GM19324 (cell line): Measurements from ENCODE around the gene MYO9B.
A peak's percentile ranks its signal among the peaks of the same experiment; 100 is the strongest.

Source experiments
- ATAC-seq: cut with Tn5 transposase; IDR thresholded peaks from one replicate; pipeline ENCODE4 v1.9.1; 2021; ENCODE audit warnings: mild to moderate bottlenecking, moderate library complexity; ENCODE audit not compliant: unreplicated experiment, low FRiP score

MYO9B gene

DNA sequence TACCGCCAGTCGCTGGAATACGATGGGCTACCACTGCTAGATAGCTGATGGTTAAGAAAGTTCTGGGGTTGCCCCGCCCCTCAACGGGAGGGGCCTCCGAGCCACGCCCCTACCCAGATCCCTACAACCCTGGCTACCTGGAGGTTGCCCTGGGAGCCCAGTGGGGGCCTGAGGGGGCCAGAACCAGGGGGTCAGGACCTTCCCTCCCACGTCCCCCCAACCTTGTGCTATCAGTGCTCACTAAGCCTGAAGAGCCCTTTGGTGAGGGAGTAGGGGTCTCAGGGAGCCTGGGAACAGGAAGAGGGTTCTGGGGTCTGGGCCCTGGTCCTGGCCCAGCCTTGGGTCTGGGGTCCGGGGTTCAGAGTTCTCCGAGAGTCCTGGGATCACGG, 159.3 kb downstream of the MYO9B start:
- ATAC-seq, result peak; percentile 24

DNA sequence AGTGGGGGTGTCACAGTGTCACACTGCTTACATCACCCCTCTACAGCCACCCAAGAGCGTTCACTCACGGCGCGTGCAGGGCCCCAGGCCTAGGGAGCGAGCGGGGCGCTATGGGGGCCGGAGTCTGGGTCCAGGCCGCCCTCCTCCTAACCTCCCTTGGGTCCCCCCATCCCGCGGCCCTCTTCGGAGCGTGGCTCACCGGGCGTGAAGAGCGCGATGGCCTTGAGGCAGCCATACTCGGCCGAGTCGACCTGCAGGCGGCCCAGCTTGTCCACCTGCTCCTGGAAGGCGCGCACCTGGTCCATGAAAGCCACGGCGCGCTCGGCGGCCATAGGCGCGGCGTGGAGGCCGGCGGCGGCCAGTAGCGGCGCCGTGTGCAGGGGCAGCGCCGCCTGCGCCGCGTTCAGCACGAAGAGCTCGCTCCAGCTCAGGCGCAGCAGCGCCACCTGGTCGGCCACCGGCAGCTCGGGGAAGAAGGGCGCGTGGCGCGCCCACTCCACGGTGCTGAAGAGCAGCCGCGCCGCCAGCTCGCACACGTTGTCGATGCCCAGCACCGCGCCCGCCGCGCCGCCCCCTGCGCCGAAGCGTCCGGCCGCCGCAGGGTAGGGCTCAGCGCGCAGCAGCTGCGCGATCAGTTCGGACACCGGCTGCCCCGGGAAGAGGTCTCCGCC, 159.9 kb downstream of the MYO9B start:
- ATAC-seq, result peak; percentile 72

DNA sequence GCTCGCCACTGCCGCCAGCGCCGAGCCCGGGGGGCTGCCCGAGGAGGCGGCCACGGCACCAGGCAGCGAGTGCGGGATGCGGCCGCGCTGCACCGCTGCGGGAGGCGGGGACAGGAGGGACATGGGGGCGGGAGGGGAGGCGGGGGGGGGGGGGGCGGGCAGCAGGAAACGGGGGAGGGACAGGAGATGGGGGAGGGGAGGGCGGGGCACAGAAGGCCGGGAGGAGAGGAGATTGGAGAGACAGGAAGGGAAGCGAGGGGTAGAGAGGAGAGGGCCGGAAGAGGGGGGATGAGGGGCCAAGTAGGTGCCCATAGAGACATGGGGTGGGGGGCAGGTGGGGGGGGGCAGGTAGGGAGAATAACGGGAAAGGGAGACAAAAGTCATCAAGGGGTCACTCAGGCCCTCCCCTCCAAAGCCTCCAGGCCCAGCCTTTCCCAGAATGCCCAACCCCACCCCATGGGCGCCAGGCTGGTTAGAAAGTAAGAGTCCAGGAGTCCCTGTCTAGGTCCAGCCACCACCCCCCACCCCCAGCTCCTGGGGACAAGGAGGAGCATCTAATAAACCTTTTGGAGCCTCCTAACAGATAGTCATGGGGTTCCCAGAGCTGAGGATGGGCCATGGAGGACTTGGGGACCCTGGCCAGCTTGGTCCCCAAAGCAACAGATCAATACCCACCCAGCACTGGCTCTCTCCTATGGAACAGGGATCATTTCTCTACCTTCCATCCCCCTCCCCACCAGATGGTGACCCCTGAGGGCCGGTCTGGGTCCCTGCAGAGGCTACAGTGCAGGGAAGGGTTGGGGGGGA, 160.6 kb downstream of the MYO9B start:
- ATAC-seq, result no peak

DNA sequence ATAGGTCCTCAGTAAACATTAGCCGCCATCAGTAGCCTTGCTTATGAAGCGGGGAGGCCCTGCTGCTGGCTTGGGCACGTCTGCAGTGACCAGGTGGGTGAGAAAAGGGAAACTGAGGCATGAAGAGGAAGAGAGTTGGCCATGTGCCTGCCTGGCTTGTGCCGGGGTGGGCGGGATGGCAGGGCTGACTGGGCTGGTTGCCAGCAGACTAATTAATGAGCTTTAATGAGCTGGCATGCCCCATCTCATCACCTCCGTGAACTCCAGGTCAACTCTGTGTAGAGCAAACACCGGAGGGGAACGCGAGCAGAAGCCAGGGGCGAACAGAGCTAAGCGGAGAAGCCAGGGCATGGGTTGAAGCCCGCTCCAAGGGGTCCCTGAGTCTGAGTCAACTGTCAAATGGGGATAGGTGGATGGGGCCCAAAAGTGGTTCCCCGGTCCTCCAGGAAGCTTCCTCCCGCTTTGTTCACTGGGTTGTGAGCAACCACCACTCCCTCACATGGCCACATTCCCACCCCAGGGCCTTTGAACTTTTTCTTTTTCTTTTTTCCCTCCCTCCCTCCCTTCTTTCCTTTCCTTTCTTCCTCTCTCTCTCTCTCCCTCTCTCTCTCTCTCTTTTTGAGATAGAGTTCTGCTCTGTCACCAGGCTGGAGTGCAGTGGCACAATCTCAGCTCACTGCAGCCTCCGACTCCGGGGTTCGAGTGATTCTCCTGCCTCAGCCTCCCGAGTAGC, 161.4 kb downstream of the MYO9B start:
- no peak for ATAC-seq

DNA sequence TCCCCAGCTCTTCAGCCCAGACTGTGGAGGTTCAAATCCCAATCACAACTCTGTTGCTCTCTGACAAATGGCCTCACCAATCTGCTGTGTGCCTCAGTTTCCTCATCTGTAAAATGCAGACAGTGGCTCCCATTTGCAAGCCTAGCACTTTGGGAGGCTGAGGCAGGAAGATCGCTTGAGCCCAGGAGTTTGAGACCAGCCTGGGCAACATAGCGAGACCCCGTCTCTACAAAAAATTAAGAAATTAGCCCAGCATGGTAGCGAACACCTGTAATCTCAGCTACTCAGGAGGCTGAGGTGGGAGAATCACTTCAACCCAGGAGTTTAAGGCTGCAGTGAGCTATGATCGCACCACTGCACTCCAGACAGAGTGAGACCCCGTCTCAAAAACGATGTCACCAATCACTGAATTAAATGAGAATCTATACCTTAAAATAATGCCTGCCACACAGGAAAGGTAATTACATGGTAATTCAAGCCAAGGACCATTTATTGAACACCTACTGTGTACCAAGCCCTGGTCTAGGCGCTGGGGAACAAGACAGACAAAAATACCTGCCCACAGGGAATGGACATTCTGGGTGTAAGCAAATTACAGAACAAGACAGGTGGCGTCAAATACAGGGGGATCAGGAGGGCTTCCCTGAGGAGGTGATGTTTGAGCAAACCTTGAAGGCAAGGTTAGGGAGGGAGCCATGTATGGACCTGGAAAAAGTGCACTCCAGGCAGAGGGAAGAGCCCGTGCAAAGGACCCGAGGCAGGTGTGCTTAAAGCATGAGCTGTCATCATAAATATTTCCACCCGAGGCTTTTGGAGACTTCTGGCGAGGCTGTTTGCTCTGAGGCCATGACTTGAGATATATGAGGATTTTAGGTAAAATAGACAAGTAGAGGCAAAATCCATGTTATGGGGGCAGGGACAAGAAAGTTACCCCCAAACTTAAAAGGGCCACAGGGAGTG, 162.4 kb downstream of the MYO9B start:
- ATAC-seq, result no peak

DNA sequence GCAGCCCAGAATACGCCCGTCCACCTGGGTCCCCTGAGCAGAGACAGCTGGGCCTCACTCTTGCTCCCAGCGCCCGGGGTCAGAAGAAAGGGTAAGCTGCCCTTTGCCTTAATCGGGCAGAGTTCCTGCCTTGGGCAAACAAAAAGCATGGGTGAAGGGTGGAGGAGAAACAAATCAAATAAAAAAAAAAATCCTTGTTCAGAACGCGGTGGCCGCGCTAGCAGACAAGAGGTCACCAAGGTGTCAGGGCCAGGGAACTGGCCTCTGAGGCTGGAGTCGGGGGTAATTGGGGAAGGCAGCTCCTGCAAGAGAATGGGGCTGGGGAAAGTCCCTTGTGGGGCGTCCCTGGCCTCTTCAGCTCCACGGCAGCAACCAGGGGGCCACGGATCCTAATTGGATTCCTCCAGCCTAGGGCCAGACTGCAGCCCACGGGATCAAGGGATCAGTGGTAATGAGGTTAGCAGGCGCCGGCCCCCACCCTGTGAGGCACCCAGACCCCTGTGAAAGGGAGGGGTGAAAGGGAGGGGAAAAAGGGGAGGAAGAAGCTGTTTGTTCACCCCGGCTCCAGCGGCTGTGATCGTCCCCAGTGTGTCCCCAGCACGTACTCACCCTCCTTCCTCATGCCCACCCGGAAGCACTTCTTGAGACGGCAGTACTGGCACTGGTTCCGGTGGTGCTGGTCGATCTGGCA, 164.6 kb downstream of the MYO9B start:
- no peak for ATAC-seq

DNA sequence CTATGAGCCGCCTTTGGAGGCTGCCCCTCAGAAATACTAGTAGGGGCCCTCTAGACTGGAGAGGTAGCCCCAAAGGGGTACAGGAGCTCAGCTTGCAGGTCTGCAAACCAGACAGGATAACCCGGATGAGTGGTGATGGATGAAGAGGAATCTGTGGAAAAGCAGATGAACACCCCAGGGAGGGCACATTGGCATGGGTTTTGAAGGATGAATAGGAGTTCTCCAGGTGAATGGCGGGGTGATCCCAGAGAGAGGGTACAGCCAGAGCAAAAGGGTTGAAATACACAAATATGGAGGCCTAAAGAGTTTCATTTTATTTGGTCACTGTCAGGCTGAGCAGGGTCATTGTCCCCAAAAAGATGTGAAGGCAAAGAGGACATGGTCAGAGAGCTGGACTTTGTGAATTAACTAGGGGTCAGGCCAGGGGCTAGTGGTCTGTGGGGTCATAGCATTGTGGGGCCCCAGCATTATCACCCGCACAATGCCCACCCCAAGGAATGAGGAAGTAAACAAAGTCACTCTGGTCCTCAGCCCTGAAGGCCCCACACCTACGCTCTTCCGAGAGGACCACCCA, 165.3 kb downstream of the MYO9B start:
- no peak for ATAC-seq

DNA sequence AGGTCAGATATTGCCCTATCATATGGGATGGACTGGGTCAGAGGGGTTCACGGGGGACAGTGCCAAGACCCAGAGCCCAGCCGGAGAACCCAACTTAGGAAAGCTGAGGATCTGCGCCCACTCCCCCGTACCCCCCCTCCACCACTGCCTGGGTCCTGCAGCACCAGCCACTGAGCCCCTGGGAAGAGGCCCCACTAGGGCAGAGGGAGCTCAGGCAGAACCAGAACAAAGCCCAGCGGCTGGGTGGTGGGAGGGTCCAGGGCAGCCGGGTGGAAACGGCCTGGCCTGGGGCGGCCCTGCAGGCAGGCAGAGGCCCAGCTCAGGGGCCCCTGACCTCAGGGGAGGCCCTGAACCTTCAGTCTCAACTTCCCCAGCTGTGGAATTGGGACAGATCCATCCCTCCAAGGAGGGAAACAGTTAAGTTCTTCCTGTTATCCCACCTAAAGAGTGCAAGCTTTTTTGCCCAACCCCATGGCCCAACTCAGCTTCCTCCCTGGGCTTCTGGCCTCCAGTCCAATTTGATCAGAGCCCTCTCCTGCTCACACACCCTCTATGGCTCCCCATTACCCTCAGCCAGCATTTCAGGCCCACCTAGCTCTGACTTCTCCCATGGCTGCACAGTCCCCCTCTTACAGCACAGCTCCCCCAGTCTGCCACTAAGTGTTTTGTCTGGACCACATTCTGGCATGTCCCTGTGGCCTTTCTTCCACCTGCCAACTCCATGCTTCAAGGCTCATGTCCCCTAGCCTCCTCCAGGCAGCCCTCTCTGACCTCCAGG, 167.0 kb downstream of the MYO9B start:
- no peak for ATAC-seq

DNA sequence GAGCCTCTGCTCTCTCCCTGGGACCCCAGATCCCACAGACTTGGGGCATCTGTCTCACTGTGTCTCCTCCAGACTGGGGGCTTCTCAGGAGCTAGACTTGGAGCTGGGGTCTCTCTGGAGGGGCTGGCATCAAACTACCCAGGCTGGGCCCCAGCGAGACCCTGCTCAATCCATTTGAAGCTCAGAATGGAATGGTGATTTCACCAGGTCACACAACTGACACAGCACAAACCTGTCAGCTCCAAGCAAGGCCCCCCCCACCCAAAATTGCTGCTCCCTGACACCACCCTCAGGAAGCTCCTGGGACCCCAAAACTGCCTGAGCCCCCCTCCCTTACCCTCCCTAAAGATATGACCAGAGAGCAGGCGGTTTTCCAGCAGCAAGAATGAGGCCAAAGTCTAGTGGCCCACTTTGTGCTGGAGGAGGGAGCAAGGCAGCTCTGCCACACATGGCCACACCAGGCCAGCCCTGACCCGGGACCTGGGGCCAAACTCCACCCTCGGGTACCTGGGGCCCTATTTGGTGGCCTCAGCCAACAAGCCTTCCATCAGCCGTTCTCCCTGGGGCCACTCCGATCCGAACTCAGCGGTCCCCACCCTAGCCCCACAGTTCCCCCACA, 167.7 kb downstream of the MYO9B start:
- no peak for ATAC-seq

DNA sequence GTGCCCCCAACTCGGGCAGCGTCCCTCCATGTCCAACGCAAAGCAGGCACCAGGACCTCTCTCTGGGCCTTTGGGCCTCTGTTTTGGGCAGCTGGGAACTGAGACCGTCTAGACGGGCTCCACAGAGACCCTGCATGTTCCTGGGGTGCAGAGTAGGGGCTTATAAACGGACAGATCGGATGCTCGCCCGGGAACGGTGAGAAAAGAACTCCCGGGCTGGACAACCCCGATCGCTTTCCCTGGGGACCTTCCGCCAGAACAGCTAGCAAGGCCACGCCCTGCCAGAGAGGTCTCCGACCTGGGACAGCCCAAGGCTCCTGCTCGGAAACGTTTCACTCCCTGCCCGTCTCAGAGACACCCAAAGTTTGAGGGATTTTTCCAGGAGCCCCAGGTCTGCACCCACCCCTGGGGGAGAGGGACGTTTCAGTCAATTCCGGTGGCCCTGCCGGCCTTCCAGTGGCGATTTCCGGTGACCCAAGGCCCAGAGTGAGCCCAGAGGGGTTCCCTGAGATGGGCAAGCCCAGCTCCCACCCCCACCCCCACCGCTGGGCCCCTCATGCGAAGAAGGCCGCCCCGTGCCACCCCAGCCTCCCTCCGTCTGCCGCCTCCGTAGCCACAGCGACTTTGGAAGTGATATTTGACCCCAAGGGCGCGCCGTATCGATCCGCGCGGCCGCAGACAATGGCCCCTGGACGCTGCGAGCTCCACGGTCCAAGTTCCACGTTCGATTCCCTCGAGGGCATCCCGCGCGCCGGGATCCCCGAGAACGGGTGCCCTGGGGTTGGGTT, 168.4 kb downstream of the MYO9B start:
- no peak for ATAC-seq

DNA sequence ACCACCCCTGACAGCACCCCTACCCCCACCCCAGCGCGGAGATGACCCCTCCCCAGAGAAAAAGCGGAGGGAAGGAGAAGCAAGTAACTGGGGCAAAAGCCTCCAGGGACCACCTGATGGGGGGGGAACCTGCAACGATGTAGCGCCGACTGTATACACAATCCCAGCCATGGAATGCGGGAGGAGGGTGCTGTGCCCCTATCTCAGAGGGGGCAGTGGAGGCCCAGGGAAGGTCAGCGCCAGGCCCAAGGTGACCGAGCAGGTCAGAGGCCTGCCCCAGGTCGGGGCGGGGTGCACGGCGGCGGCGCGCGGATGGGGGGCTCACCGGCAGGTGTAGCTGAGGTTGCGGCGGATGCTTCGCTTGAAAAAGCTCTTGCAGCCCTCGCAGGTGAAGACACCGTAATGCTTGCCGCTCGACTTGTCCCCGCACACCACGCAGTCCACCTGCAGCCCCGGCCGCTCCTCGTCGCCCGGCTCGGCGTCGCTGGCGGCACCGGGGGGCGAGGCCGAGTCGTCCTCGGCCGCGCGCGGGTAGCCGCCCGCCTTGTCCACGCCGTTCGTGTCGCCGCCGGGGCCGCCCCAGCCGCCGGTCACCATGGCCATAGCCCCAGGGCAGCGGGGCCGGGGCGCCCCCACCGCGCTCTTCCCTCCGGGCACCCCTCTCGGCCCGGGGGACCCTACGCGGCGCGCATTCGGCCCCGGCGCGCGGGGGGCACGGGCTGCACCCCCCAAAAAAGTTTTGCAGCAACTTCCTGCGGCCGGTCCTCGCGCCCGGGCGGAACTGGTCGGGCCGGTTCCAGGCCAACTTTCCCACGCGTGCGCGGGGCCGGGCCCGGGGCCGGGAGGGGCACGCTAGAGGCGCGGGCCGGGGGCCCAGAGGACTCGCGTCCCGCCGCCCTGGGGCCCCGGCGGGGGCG, 169.3 kb downstream of the MYO9B start:
- no peak for ATAC-seq

DNA sequence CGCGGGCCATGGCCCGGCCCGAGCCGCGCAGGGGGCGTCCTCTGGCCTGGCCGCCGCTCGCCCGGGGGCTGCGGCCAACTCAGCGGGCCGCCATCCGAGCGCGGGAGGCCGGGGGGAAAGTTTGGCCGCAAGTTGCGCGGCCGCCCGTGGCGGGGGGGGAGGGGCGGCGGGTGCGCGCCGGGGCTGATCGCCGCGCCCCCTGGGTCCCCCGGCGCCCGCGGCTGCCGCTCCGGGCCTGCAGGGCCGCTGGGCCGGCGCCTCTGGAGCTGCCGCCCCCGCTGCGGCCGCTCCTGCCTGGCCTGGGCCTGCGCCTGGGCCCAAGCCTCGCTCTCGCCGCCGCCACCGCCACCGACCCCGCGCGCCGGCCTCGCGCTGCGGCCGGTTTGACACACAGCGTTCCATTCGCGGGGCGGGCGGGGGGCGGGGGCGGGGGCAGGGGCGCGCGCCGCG, 170.0 kb downstream of the MYO9B start, which contains the start of gene NR2F6:
TSS of gene NR2F6 (minus strand) at position 385 of the 450 bp plus-strand sequence. CDS start 699 bp downstream, outside the sequence.
- ATAC-seq, result peak; percentile 17

DNA sequence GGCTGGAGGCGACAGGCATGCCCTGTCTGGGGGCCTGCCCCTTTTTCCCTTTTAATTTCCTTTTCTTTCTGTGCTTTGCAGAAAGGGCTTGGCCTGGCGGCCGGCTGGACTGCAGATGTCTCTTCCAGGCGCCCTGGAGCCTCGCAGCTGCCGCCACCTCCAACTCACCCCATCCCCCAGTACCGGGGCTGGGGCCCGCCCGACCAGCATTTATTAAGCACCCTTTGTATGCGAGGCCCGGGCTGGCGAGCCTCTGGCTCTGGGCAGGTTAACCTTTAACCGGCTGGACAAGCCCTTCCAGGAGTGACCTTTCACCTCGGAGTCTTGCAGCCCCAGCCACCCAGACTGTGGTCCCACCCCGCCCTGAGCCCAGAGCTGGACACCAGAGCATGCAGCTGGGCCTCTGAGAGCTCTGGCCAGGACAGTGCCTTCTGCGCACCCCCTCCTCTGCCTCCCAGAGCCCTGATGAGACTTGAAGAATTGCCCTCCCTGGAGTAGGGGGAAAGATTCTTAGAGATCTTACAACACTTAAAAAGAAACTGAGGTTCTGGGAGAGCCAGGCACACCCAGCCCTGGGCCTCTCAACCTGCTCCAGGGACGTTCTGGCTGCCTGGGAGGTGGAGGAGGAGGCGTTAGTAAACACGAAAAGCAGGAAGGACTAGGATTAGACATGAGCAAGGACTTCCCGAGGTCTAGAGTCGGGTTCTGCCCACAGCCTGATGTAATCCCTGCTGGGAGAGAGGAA, 171.3 kb downstream of the MYO9B start:
- ATAC-seq, result no peak

DNA sequence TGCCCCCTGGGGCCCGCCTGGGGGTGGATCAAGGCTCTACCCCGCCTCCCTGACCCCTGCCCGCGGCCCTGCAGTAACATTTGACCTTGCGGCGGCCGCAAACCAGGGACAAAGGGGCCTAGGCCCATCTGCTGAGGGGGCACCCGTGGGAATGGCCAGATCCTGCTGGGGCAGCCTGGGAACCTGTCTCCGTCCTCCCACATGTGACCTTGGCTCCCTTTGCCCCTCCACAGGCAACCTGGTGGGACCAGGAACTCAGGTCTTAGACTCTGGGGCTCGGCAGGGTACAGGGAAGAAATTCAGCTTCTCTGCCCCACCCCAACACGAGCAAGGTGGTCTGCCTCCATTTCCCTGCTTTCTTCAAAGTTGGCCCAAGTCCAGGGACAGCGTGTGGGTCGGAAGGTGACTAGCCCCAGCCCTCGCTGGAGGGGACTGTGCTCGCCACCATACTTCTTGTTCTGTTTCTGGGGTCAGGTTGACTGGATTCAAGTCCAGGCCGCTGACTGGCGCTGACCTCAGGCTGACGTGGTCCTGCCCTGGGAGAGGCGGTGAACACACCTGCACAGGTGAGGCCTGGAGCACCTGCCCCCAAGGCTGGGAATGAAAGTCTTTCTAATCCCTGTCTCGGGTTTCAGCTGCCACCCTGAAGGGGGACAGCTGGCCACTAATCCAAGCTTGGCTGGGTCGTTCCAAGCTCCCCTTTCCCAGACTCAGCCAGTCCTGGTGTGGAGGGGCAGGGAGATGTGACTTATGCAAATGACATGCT, 172.6 kb downstream of the MYO9B start:
- no peak for ATAC-seq
